AML-193 (cell line): ENCODE results near the gene ZIC1.

Source experiments
- DNase-seq, 2 experiments: peaks; one replicate each; lab custom pipeline; 2025; lab: John Stamatoyannopoulos, UW

The ZIC1 gene

DNA sequence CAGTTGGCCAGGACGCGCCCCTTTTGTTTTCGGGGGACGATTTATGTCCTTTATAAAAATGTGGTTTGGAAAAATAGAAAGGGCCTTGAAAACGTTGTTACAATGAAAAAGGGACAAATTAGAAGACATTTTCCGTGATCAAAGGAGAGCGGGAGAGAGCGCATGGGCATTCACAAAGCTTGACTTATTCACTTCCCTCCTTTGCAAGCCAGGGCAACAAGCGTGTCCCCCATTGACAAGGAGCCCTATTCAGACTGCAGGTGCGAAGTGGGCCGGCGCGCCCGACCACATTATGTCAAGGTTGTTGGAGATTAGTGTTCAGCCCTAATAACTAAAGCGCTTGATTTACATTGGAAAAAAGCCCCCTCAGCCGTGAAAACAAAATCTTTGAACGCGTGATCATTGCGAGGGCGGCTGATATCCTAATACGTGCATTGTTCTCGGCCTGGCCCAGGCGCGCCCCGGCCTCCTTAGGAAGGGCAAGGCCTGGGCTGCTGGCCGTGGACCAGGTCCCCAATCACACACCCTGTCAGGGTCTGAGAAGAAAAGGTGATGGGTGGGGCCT lies 28.7 kb upstream of the ZIC1 start:
- DNase-seq, result no peak

- no peak for DNase-seq
Measured at GRCh38 chr3:147380977-147381376, 28.2 kb upstream of the ZIC1 start.

- DNase-seq, result no peak
Measured at GRCh38 chr3:147381596-147381995, 27.6 kb upstream of the ZIC1 start.

DNA sequence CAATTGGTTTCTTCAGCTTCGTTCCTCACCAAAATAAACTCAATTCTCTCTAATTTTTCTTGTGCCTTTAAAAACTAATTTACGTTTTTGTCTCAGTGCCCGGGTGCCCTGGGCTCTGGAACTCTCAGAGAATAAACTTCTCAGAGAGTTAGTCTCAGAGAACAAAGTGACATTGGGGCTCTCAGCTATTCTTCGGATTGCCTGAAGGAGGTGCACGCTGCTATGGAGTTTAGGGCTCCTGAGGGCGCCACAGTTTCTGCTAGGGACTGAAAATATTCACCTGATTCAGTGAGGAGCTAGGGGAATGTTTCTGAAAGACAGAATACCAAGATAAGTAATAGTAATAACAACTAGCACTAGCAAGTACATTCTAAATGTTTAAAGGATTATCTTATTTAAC lies 25.5 kb upstream of the ZIC1 start:
- no peak for DNase-seq

GRCh38 chr3:147384210-147385058 lies 24.7 kb upstream of the ZIC1 start:
- DNase-seq, result no peak

- DNase-seq, result no peak
Measured at GRCh38 chr3:147385059-147386012, 23.8 kb upstream of the ZIC1 start.

- no peak for DNase-seq
Measured at GRCh38 chr3:147387291-147387884, 21.8 kb upstream of the ZIC1 start.

DNA sequence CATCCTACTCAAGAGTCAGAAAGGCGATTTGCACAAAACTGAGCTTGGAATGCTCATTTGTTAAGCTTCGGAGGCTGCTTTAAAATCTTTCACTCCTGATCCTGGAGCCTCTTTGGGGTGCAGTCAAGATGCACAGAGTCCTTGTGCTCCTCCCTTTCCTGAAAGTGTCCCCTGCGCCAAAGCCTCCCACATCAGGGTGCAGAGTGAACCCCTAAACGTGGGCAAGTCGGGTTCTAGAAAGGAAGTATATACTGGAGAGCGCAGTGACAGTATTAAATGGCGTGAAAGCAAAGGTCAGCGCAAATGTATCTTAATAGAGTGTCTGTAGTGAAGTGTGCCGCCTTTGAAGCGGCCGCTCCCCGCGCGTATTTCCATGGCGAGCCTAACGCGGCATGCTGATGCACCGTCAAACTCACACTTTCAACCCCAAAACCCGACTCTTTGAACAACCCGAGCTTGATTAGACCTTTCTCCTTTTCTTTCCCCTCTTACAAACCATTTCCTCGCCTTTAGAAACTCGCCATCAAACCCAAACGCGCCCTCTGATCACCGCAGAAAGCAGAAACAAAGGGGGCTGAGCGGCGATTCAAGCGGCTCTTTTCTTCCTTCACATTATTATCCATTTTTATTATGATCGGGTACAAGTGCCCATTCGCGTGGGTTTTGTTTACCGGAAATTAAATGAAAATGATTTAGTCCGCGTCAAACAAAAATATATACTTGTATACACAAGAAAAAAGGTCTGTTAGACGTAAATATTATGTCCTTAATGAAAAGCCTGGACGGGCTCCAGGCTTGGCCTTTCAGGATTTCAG lies 21.1 kb upstream of the ZIC1 start:
- DNase-seq, result no peak

- DNase-seq, result no peak
Measured at GRCh38 chr3:147388700-147389580, 20.2 kb upstream of the ZIC1 start.

DNA sequence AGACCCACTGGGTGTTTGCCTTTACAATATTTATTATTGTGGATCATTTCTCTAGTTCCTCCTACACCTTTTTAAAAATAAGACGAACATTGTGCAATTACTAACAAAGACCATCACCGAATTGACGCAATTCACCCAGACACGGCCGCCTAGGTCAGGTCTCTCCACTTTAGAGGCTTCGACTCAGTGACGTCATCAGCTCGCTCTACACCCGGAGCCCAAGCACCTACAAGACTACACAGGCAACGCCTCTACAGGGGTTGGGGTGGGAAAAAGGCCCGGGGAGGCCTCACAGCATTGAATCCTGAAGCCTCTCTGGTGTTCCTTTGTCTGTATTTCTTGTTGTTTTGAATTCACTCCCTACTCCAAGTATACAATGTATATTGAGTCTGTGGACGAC lies 19.4 kb upstream of the ZIC1 start:
- no peak for DNase-seq

DNA sequence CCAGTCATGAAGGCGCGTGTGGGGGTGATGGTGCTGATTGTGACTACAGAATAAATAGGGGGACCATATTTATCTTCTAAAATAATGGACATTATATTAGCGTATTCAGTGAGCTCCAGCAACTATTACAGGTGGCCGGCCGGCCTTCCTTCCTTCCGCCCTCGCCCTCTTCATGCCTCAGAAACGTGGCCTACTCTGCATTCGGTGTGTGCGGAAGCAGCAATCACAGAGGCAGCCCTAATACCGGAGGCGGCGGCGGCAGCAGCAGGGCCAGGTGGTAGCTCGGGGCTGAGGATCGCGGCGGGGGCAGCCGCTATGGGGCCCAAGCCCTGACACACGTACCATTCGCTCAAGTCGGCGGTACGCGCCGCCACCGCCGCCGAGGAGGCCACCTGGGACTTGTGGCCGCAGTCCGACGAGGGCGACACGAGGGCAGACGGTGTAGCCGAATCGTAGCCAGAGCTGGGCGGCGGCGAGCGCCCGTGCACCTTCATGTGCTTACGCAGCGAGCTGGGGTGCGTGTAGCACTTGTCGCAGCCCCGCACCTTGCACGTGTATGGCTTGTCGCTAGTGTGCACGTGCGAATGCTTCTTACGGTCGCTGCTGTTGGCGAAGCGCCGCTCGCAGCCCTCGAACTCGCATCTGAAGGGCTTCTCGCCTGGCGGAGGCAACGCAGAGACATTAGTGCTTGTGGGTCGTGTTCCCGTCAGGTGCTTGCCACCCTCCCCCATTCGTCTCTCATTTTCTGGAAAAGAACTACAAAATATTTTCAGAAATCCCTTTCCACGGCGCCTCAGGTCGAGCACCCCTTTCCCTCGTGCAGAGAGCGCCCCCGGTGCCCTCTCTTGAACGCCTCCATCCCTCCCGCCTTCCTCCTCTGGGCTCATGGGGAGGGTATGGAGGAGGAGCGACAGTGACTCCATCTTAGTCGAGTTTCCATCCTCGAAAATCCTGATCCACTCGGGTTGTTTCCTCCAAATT lies 18.3 kb upstream of the ZIC1 start:
- DNase-seq, result no peak

GRCh38 chr3:147391781-147392624 lies 17.2 kb upstream of the ZIC1 start:
- no peak for DNase-seq

GRCh38 chr3:147392625-147392946 lies 16.6 kb upstream of the ZIC1 start:
- DNase-seq, result no peak

- DNase-seq, result no peak
Measured at GRCh38 chr3:147393261-147393942, 15.8 kb upstream of the ZIC1 start.

DNA sequence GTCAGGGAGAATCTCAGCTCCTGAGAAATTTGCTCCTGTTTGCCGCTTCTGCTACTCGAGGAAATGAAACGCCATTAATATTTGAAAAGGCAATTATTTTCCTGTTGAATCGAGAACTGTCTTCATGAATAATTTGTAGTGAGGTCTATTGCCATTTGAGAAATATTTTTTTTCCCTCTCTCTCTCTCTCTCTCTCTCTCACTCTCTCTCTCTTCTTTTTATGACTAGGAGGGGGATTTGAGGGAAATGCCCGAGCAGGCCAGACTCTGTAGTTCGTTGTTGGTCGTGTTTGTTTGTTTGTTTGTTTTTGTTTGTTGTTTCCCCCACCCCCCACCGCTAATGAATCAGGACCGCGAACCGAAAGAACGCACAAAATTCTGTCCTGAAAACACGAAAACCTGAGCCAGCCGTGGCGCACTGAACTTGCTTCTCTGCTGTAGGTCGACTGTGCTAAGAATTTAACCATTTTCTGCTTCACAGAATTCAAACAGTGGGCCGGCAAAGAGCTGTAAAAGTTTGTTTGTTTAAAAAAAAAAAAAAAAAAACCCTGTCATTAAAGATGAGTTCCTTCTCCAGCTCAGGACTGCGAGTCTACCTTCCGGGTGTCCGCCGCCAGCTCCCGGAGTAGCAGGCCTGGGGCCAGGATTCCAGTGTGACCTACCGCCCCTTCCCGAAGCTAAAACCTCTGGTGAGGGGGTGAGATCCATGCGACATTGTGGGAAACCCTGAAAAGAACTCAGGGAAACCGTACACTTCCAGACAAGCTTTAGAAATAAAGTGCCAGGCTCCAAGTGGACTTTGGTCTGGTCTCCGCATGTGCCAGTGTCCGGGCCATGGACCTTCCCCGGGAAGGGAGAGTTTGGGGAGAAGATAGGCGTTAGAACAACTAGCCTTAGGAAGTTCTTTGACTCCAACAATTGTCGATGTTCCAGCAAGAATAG lies 15.0 kb upstream of the ZIC1 start:
- DNase-seq, result no peak

DNA sequence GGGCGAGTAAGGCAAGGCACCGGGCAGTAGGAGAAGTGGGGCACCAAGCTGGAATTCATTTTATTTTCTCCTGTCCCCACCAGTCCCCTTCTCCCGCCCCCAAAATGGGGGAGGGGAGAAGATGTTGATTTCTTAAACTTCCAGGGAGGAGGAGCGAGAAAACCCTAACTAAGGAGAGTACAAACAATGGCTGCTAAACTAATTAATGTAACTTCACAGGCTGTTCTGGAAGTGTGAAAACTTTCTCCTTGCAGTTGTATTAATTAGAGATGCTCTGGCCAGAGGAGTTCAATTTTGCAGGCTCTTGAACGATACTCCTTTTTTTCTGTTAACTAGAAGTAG lies 14.3 kb upstream of the ZIC1 start:
- no peak for DNase-seq
